Right atrium auricular region (tissue), 2 donors: Measurements from ENCODE around the gene FITM2. TPM values are rescaled to one million over a fixed set of nuclear protein-coding genes. Genes with fewer than 3 reads are reported as not detected.

Experiments
- DNase-seq: peaks from one replicate; pipeline ENCODE4 v3.0.0-alpha.2; 2019; ENCODE audit warnings: low spot score
- H3K27ac ChIP-seq, 2 donors: fragments of 200-600 bp; sonication (generic); 1 replicate in 1 of 2; 2 replicates in 1 of 2; pipeline ENCODE4 v1.5.1; 2016 to 2019
- H3K27me3 ChIP-seq, 2 donors: fragments of 200-600 bp; sonication (generic); one replicate each; pipeline versions ENCODE4 v1.5.1 to v1.6.0; 2017 to 2019
- H3K36me3 ChIP-seq: fragments of 200-600 bp; sonication (generic); one replicate; pipeline ENCODE4 v1.5.1; 2016
- H3K4me1 ChIP-seq, 2 donors: fragments of 200-600 bp; sonication (generic); one replicate each; pipeline versions ENCODE4 v1.5.1 to v1.6.0; 2017 to 2019
- H3K4me3 ChIP-seq, 2 donors: fragments of 200-600 bp; sonication (generic); 1 replicate in 1 of 2; 2 replicates in 1 of 2; pipeline ENCODE4 v1.5.1; 2017 to 2019; ENCODE audit warnings: mild to moderate bottlenecking in 1 of 2, moderate library complexity in 1 of 2
- H3K9me3 ChIP-seq, 2 donors: fragments of 200-600 bp; sonication (generic); one replicate each; pipeline ENCODE4 v1.5.1; 2019
- CTCF ChIP-seq, 2 donors: fragments of 200-600 bp; sonication (generic); IDR thresholded peaks; one replicate each; pipeline ENCODE4 v1.5.1; 2019; ENCODE audit warnings: antibody characterized with exemption in 2 of 2
- total RNA-seq, 2 donors: library from RNA; depleted of rRNA; stranded (reverse); fragments of >200 nt; gene quantifications; one replicate each; pipeline ENCODE4 v1.1.0, GENCODE V29; 2016

Gene FITM2
- total RNA-seq, 2 donors from 2014 or later: 87.1 to 143 TPM

DNA sequence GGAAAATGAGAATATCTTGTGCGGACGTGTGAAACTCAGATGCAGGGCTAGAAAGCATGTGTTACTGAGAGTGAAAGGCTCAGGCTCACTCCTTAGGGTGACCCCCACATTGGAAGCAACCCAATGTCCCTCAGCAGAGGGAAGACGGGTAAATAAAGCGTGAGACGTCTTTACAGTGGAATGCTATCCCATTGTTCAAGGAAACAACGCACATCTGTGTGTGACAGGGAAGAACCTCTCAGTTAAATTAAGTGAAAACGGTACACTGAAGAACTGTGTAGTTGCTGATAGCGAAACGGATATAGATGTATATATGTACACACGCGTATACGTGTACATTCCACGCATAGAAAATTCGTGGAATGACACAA is 45.3 kb upstream of the FITM2 start:
- TF ChIP-seq CTCF (IDR thresholded peaks at IDR 0.05): no peak
- DNase-seq: no peak
- H3K4me1 ChIP-seq: no peaks in the 10 kb centered on the region
- no peak overlapping the region for H3K4me3 ChIP-seq
- H3K27me3 ChIP-seq: no peaks in the 10 kb centered on the region
- no peaks in the 10 kb centered on the region for H3K9me3 ChIP-seq
- no peaks in the 10 kb centered on the region for H3K36me3 ChIP-seq
- H3K27ac ChIP-seq: no peak overlapping the region

DNA sequence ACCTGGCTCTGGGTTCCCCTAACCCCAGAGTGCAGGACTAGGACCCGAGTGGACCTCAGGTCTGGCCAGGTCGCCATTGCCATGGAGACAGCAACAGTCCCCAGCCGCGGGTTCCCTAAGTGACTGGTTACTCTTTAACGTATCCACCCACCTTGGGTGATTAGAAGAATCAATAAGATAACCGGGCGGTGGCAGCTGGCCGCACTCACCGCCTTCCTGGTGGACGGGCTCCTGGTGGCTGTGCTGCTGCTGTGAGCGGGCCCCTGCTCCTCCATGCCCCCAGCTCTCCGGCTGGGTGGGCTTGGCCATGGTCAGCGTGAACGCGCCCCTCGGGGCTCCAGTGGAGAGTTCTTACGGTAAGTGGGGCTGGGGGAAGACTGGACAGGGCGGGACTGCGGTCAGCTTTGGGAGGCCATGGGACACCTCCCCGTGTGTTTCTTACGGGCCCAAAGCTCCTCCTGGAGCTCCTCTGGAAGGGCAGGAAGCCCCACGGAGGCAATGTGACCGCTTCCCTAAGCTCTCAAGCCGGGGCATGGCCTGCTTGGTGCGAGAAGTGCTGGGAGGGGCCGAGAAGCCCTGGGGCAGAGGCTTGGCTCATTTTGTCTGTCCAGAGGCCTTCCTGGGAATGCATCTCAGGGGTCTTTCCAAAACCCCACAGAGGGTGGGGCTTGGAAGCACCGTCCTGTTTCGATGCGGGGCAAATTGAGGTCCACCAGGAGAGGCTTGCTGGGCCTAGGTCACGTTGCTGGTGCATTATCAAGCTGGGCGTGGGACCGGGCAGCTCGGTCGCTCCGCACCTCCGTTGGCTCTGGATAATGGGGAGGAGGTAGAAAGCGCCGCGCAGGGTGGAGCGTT is 44.7 kb upstream of the FITM2 start, which contains the start of gene HNF4A:
TSS of gene HNF4A (plus strand) at position 202 of the 855 bp plus-strand sequence. CDS start at position 308, 106 bp downstream.
- no peaks in the 10 kb centered on the region for H3K36me3 ChIP-seq
- H3K27me3 ChIP-seq: no peaks in the 10 kb centered on the region
- no peak for DNase-seq
- no peaks in the 10 kb centered on the region for H3K4me1 ChIP-seq
- no peak within 1 kb of the TSS for H3K4me3 ChIP-seq
- no peak for TF ChIP-seq CTCF (IDR thresholded peaks at IDR 0.05)
- H3K9me3 ChIP-seq: no peaks in the 10 kb centered on the region
- H3K27ac ChIP-seq: no peak within 1 kb of the TSS

GRCh38 chr20:44354979-44355497 is 44.0 kb upstream of the FITM2 start:
- Histone ChIP-seq H3K4me3 (no peak overlapping the region), H3K9me3 (no peaks in the 10 kb centered on the region), H3K36me3 (no peaks in the 10 kb centered on the region), H3K27ac (no peak overlapping the region), H3K27me3 (no peaks in the 10 kb centered on the region), H3K4me1 (no peaks in the 10 kb centered on the region)
- no peak for TF ChIP-seq CTCF (IDR thresholded peaks at IDR 0.05)
- DNase-seq: no peak

DNA sequence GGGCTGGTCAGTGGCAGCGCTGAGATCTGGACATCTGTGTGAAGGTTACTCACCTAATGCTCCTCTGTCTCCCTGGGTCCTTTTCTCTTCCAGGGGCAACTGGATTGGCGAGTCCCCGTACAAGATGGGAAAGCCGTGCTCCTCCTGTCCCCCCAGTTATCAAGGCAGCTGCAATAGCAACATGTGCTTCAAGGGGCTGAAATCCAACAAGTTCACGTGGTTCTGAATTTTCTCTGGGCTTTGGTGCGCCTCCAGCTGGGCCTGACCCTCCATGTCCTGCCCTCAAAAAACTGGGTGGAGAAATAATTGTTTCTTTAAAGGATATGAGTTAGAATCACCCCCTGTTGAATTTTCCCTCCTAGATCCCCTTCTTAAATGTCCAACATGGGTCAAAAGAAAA is 39.6 kb upstream of the FITM2 start:
- Histone ChIP-seq H3K9me3 (no peaks in the 10 kb centered on the region), H3K36me3 (no peaks in the 10 kb centered on the region), H3K27ac (no peak overlapping the region), H3K4me1 (no peaks in the 10 kb centered on the region), H3K4me3 (no peak overlapping the region), H3K27me3 (no peaks in the 10 kb centered on the region)
- DNase-seq: no peak
- TF ChIP-seq CTCF (IDR thresholded peaks at IDR 0.05): no peak

- DNase-seq: no peak
- Histone ChIP-seq H3K27ac (no peak overlapping the region), H3K36me3 (no peaks in the 10 kb centered on the region), H3K9me3 (no peaks in the 10 kb centered on the region), H3K4me3 (no peak overlapping the region), H3K27me3 (no peaks in the 10 kb centered on the region), H3K4me1 (no peaks in the 10 kb centered on the region)
- no peak for TF ChIP-seq CTCF (IDR thresholded peaks at IDR 0.05)
Observed at GRCh38 chr20:44349349-44349748, 38.3 kb upstream of the FITM2 start.
